ENCODE data around the gene HMCES. TPM values are rescaled to one million over a fixed set of nuclear protein-coding genes. Genes with fewer than 3 reads are reported as not detected.

The HMCES gene
- total and polyA plus RNA-seq, 2 of the 13 experiments (the other 11 are each of a cell fraction or from before 2014, with no cell fraction given) = 16.1 to 37.5 TPM

DNA sequence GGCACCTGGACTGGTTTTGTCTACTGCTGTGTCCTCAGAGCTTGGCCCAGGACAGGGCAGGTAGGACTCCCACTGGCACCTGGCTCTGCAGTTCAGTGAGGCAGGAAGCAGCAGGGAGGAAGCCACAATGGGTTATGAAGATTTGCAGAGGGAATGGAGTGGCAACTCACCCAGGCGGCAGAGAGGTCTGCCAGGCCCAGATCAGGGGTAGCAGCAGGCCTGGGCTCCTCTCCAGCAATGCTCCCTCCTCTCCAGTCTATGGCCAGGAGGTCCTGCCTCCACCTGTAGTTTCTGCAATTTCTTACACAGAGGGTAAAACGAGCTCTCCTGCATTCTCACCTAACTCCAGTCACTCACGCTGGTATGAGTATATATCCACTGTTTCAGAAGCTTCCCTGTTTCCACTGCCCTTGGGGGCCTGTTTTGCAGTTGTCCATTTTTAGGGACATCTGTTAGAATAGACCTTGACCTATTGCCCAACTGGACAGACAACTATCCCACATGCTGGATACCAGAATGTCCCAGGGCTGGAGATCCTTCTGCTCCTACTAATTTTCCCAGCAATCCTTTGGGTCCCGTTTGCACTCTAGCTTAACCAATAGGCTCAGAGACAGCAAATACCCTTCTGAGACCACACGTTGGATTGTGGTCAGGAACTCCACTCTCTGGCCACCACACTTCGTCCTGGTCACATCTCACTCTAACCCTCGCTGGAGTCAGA is 35.2 kb downstream of the HMCES start (continued):
- TF ChIP-seq ZNF781 (CRISPR knock-in tag; IDR thresholded peaks at IDR 0.05; ENCODE audit: borderline replicate concordance, not compliant biosample characterization) (no peak), TIGD3 (CRISPR knock-in tag; IDR thresholded peaks at IDR 0.05; ENCODE audit: borderline replicate concordance) (no peak), MTA1 (CRISPR knock-in tag; IDR thresholded peaks at IDR 0.05; ENCODE audit: borderline replicate concordance) (no peak), ZNF546 (CRISPR knock-in tag; conservative IDR thresholded peaks at IDR 0.05) (0 out of 2 replicates have a peak, but pooled peaks have one; percentile 19), BRCA1 (CRISPR knock-in tag; IDR thresholded peaks at IDR 0.05) (no peak), ZFP37 (CRISPR knock-in tag; IDR thresholded peaks at IDR 0.05; ENCODE audit: borderline replicate concordance) (no peak), ATF1 (CRISPR knock-in tag; IDR thresholded peaks at IDR 0.05) (no peak), NR2F1 (CRISPR knock-in tag; IDR thresholded peaks at IDR 0.05) (no peak; a peak in 1 of 4 replicates), ARNT (IDR thresholded peaks at IDR 0.05) (no peak), JUND (CRISPR knock-in tag; IDR thresholded peaks at IDR 0.05) (no peak), MEIS2 (CRISPR knock-in tag; IDR thresholded peaks at IDR 0.05) (no peak), ZNF775 (CRISPR knock-in tag; IDR thresholded peaks at IDR 0.05; ENCODE audit: borderline replicate concordance) (no peak), ZNF253 (CRISPR knock-in tag; IDR thresholded peaks at IDR 0.05; ENCODE audit: borderline replicate concordance) (no peak), SRY (CRISPR knock-in tag; IDR thresholded peaks at IDR 0.05) (no peak), KLF11 (CRISPR knock-in tag; IDR thresholded peaks at IDR 0.05) (no peak), HNRNPL (IDR thresholded peaks at IDR 0.05; ENCODE audit: low read depth, low read length) (no peak), ADNP (CRISPR knock-in tag; IDR thresholded peaks at IDR 0.05) (no peak), MAF1 (CRISPR knock-in tag; IDR thresholded peaks at IDR 0.05; ENCODE audit: borderline replicate concordance) (no peak), SRSF1 (optimal IDR thresholded peaks at IDR 0.05; ENCODE audit: low read depth, low read length) (no peak), HNF4G (IDR thresholded peaks at IDR 0.05; ENCODE audit: borderline replicate concordance, low read depth, low read length) (peak; percentile 72; the same call in 1 of the 2 replicates), HNF4G (CRISPR knock-in tag; IDR thresholded peaks at IDR 0.05; ENCODE audit: borderline replicate concordance, low read depth) (no peak), MTA3 (CRISPR knock-in tag; IDR thresholded peaks at IDR 0.05) (no peak), CBFB (CRISPR knock-in tag; IDR thresholded peaks at IDR 0.05) (no peak), ZBTB42 (CRISPR knock-in tag; IDR thresholded peaks at IDR 0.05) (no peak), ZBTB7B (CRISPR knock-in tag; IDR thresholded peaks at IDR 0.05) (peak; percentile 50; the same call in 1 of the 2 replicates), NR3C1 (CRISPR knock-in tag; IDR thresholded peaks at IDR 0.05) (no peak), ZBTB3 (CRISPR knock-in tag; IDR thresholded peaks at IDR 0.05; ENCODE audit: borderline replicate concordance, low read depth) (no peak), TBP (CRISPR knock-in tag; IDR thresholded peaks at IDR 0.05) (no peak)
- TF ChIP-seq, protein P1, sequence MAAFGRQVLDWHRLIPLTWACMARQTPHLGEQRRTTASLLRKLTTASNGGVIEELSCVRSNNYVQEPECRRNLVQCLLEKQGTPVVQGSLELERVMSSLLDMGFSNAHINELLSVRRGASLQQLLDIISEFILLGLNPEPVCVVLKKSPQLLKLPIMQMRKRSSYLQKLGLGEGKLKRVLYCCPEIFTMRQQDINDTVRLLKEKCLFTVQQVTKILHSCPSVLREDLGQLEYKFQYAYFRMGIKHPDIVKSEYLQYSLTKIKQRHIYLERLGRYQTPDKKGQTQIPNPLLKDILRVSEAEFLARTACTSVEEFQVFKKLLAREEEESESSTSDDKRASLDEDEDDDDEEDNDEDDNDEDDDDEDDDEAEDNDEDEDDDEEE (CRISPR knock-in tag; IDR thresholded peaks at IDR 0.05) = 0 out of 2 replicates have a peak, but pooled peaks have one; percentile 22
- TF ChIP-seq, protein P2, sequence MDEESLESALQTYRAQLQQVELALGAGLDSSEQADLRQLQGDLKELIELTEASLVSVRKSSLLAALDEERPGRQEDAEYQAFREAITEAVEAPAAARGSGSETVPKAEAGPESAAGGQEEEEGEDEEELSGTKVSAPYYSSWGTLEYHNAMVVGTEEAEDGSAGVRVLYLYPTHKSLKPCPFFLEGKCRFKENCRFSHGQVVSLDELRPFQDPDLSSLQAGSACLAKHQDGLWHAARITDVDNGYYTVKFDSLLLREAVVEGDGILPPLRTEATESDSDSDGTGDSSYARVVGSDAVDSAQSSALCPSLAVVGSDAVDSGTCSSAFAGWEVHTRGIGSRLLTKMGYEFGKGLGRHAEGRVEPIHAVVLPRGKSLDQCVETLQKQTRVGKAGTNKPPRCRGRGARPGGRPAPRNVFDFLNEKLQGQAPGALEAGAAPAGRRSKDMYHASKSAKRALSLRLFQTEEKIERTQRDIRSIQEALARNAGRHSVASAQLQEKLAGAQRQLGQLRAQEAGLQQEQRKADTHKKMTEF (CRISPR knock-in tag; IDR thresholded peaks at IDR 0.05) = no peak
